NK-92 treated with Interleukin-12 subunit alpha and Interleukin-12 subunit beta, amount 100 ng/mL, for 24 hours (cell line): Measurements from ENCODE around the gene KLF1.

Experiments used
- DNase-seq: peaks from one replicate; lab custom pipeline; 2025; lab: John Stamatoyannopoulos, UW

The KLF1 gene

DNA sequence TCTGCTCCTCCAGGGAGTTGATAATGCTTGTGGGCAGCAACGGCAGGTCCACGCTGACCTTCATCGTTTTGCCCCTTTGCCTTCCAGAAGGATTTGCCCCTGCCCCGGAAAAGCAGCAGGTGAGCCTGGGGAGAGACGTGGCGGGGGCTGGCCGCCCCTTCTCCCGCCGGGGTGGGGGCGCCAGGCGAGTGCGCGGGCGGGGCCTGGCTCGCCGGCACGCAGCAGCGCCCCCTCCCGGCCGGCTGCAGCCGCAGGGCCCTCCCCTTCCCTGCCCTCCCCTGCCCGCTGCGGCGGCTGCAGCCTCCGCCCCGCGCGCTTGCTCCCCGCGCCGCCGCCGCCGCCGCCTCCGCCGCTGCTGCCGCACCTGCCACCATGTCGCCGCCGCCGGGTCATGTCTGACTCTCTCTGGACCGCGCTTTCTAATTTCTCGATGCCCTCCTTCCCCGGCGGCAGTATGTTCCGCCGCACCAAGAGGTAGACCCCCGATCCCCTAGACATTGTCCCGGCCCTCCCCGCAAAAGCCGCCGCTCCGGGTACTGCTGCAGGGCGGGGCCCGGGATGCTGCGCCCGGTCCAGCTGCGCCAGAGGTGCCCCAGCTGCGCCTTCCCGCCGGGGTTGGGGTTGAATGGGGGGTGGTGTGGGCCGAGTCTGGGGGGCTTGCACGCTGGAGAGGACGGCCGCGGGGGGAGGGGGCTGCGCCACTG lies 48.7 kb downstream of the KLF1 start, which contains the start of gene MAST1:
Gene MAST1 (plus strand): TSS at position 334 of the 704 bp plus-strand sequence. CDS start 58 bp downstream, at position 392.
- DNase-seq: no peak

DNA sequence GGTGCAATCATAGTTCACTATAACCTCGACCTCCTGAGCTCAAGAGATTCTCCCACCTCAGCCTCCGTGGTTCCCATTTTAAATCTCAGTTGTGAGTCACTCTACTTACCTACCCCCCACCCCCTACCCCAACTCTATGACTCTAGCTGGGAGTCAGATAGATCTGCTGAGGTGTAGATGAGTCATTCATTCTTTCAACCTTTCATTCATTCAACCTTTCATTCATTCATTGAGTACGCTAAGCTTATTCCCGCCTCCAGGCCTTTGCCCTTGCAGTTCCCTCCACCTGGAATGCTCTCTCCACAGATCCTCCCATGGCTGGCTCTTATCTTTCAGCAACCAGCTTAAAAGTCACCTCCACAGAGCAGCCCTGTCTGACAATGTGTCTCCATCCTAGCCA lies 49.8 kb downstream of the KLF1 start:
- DNase-seq: no peak

DNA sequence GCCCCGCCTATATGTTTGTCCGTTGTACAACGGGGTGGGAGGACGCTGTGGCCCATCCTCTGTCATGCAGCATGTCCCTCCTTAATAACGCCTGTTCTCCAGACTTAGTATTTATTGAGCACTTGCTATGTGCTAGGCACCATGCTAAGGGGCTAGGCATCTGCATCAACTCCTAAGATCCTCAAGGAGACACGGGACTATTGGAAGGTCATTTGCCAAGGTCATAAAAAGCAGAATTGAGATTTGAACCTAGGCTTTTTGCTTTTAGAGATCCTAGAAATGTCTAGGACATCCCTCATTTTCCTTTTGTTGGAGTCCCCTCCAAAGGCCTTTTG lies 50.5 kb downstream of the KLF1 start:
- no peak for DNase-seq

DNA sequence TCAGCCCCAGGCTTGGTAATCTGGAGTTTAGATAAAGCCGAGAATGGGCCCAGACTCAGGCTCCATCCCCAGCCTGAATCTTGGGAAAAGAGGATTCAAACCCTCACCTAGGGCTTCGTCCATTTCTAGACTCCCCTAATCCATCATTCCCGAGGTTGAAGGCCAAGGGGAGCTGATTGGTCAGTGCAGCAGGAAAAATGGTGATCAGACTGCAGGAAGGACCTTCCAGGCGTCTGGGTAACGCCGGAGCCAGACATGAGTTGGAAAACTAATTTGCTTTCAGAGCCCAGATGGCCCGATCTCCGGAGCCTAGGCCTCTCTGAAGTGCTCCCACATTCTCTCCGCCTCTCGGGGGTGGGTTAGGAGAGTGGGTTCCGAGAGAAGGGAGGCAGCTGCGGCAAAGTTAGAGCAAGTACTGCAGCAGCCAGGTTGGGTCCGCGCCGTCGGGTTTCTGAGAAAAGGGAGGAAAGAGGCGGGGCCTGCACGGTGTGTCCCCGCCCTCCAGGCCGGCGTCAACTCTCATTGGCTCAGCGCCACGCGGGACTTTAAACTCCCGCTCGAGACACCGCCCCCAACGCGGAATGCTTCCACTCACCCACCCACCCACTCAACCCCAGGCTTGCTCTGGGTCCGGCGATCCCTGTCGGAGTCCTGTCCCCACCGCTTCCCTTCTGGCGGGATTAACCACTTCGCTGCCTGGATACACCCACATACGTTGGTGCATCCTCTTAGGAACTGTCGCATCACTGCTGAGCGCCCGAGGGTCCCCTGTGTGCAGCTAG lies 51.8 kb downstream of the KLF1 start:
- DNase-seq: no peak

DNA sequence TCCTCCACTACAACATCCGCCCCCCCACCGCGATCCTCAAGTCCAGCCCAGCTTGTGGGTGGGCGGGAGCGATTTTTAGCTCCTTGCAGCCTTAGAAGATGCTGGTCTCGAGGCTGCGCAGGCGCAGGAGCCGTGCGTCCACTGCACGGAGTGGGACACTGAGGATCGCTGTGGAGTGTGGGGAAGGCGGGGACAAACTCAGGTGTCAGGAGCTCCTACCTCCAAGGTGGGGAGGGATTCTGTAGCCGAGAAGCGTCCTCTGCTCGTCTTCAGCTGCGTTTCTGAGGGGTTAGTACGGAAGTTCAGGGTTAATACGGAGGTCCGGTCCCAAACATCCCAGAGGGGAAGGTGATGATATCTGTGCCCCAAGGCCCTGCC lies 52.4 kb downstream of the KLF1 start, which contains the start of gene RTBDN:
Gene RTBDN (minus strand): TSS at position 14 of the 378 bp plus-strand sequence. CDS start 4,600 bp downstream, outside the sequence.
- no peak for DNase-seq
